Central memory CD8-positive, alpha-beta T cell (primary cell): Measurements from ENCODE around the gene CUEDC1.

Experiments used
- ATAC-seq: fragments of 150-1000 bp; cut with Tn5 transposase; replicated peaks from 2 replicates; pipeline ENCODE4 v1.10.0; 2022; ENCODE audit warnings: mild to moderate bottlenecking, moderate FRiP score, moderate number of reproducible peaks; ENCODE audit not compliant: poor library complexity, severe bottlenecking; ENCODE audit errors: extremely low read depth
- DNase-seq, 2 donors: peaks; one replicate each; pipeline ENCODE4 v3.0.0; 2021; ENCODE audit warnings: low spot score in 2 of 2
- H3K27ac Mint-ChIP-seq: one replicate; pipeline ENCODE4 v1.8.0; 2022; ENCODE audit warnings: low read depth, mild to moderate bottlenecking, moderate library complexity, mixed read lengths
- H3K27me3 Mint-ChIP-seq: one replicate; pipeline ENCODE4 v1.8.0; 2022; ENCODE audit warnings: mixed read lengths
- H3K36me3 Mint-ChIP-seq: one replicate; pipeline ENCODE4 v1.8.0; 2022; ENCODE audit warnings: mild to moderate bottlenecking, moderate library complexity, mixed read lengths; ENCODE audit not compliant: insufficient read depth
- H3K4me1 Mint-ChIP-seq: one replicate; pipeline ENCODE4 v1.8.0; 2022; ENCODE audit warnings: mixed read lengths
- H3K4me3 Mint-ChIP-seq: one replicate; pipeline ENCODE4 v1.8.0; 2022; ENCODE audit warnings: mild to moderate bottlenecking, moderate library complexity, mixed read lengths
- H3K9me3 Mint-ChIP-seq: one replicate; pipeline ENCODE4 v1.8.0; 2022; ENCODE audit warnings: mixed read lengths

CUEDC1 gene

GRCh38 chr17:57993471-57994365, 38.5 kb upstream of the CUEDC1 start:
- Mint-ChIP-seq H3K4me3 (no peak overlapping the region), H3K4me1 (peaks cover 35% of the 10 kb centered on the region), H3K36me3 (peaks cover 12% of the 10 kb centered on the region), H3K9me3 (no peaks in the 10 kb centered on the region), H3K27me3 (no peaks in the 10 kb centered on the region), H3K27ac (peak overlapping the region; percentile 7)
- ATAC-seq (no peak), DNase-seq (no peak)

- no peak overlapping the region for H3K27ac Mint-ChIP-seq
These were observed 36.3 kb upstream of the CUEDC1 start for GRCh38 chr17:57991537-57991936.

DNA sequence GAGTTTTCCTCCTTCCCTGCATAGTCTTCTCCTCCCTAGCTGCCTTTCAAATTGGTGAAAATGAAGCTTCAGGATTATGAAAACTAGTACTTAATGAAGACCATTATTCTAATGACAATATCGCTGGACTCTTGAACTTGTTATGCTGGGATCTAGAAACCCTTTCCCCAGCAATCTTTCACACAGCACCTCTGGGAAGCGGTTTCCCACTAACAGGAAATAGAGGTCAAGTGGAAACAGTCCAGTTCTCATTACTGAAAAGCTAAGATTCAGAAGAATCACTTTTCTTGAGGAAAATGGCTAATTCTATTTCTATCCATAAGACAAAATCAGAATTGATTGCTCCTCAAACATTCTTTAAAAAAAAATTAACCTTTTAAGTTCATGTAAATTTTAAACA, 34.8 kb upstream of the CUEDC1 start:
- Mint-ChIP-seq H3K4me1 (peaks cover 48% of the 10 kb centered on the region), H3K4me3 (peak overlapping the region; percentile 91), H3K36me3 (peaks cover 23% of the 10 kb centered on the region), H3K27ac (peak overlapping the region; percentile 92), H3K27me3 (no peaks in the 10 kb centered on the region), H3K9me3 (no peaks in the 10 kb centered on the region)
- DNase-seq (no peak), ATAC-seq (no peak)

More at GRCh38 chr17:57991537-57991936, 36.3 kb upstream of the CUEDC1 start:
- DNase-seq (no peak), ATAC-seq (no peak)
- Mint-ChIP-seq H3K4me1 (peaks cover 48% of the 10 kb centered on the region), H3K36me3 (peaks cover 22% of the 10 kb centered on the region), H3K4me3 (no peak overlapping the region), H3K9me3 (no peaks in the 10 kb centered on the region), H3K27me3 (no peaks in the 10 kb centered on the region)

GRCh38 chr17:57988301-57989250, 33.4 kb upstream of the CUEDC1 start:
- Mint-ChIP-seq H3K4me1 (peaks cover 58% of the 10 kb centered on the region), H3K9me3 (no peaks in the 10 kb centered on the region), H3K27me3 (no peaks in the 10 kb centered on the region), H3K36me3 (peaks cover 24% of the 10 kb centered on the region), H3K4me3 (peak overlapping the region; percentile 91), H3K27ac (peak overlapping the region; percentile 92)
- ATAC-seq (peak; percentile 66), DNase-seq (peak in 1 of 2 donors; percentile 57)

GRCh38 chr17:57987581-57988300, 32.5 kb upstream of the CUEDC1 start, which contains the start of gene VEZF1:
TSS of gene VEZF1 (minus strand) at chr17:57988254. CDS start at chr17:57988111, 143 bp downstream.
- ATAC-seq (peak; percentile 73), DNase-seq (peak in 1 of 2 donors; percentile 56)
- Mint-ChIP-seq H3K36me3 (peaks cover 24% of the 10 kb centered on the region), H3K9me3 (no peaks in the 10 kb centered on the region), H3K4me3 (peak within 1 kb of the TSS; percentile 91), H3K27ac (peak within 1 kb of the TSS; percentile 92), H3K27me3 (no peaks in the 10 kb centered on the region), H3K4me1 (peaks cover 64% of the 10 kb centered on the region)

DNA sequence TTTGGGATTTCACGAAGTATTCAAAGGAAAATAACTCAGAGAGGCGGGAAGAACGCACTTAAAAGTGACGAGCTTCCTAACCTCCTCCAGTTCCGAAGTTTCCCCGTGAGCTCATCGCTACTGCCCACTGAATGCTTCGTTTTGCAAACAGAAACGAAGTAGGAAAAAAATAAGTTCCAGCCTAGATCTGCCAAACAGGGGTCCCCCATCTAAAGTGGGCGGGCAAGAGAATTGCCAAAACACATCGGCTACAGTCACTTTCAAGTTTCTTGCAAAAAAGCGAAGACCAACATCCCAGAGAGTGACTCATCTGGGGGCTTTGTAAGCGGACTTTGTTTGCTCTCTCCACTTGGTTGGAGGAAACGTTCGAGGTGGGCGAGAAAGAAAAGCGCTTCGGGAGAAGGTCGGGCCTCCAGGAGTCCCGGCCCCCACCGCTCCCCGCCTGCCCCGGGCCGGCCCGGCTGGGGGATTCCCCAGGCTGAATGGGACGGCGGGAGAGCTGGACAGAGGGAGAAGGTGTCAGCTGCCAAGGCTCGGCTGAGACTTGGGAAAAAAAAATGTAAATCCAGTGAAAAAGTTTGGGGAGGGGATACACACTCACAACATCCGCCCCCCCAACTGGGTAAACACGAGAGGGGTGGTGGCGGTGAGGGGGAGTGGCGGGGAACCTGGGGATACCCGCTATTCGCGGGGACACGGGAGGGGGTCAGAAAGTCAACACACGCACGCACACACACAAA, 31.8 kb upstream of the CUEDC1 start:
- no peak for ATAC-seq
- no peaks in the 10 kb centered on the region for H3K9me3 Mint-ChIP-seq
- H3K4me1 Mint-ChIP-seq, result peaks cover 64% of the 10 kb centered on the region
- H3K36me3 Mint-ChIP-seq, result peaks cover 25% of the 10 kb centered on the region
- H3K4me3 Mint-ChIP-seq, result peak overlapping the region; percentile 91
- H3K27me3 Mint-ChIP-seq, result no peaks in the 10 kb centered on the region
- no peak for DNase-seq
- H3K27ac Mint-ChIP-seq, result peak overlapping the region; percentile 92

DNA sequence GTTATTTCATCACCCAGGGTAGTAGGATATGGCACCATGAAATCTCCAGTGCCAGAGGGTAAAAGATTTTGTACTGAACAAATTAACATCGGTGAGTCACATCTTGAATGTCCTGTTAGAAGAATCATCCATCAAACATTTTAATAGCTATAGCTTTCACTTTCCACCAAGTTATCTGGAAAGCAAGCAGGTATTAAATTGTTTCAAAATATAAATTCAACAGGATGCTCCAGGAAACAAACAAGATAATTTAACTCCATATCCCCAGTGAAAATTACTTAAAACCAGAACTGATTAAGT, 30.4 kb upstream of the CUEDC1 start:
- no peaks in the 10 kb centered on the region for H3K27me3 Mint-ChIP-seq
- no peaks in the 10 kb centered on the region for H3K9me3 Mint-ChIP-seq
- no peak overlapping the region for H3K27ac Mint-ChIP-seq
- H3K36me3 Mint-ChIP-seq, result peaks cover 30% of the 10 kb centered on the region
- DNase-seq (no peak), ATAC-seq (no peak)
- peak overlapping the region; percentile 42 for H3K4me3 Mint-ChIP-seq
- peaks cover 74% of the 10 kb centered on the region for H3K4me1 Mint-ChIP-seq

- no peak for ATAC-seq
- DNase-seq, result no peak
- H3K27me3 Mint-ChIP-seq, result no peaks in the 10 kb centered on the region
- peaks cover 35% of the 10 kb centered on the region for H3K36me3 Mint-ChIP-seq
- no peaks in the 10 kb centered on the region for H3K9me3 Mint-ChIP-seq
- H3K27ac Mint-ChIP-seq, result no peak overlapping the region
- H3K4me3 Mint-ChIP-seq, result peak overlapping the region; percentile 42
- H3K4me1 Mint-ChIP-seq, result peaks cover 78% of the 10 kb centered on the region
These were observed 29.9 kb upstream of the CUEDC1 start for GRCh38 chr17:57984936-57985674.

GRCh38 chr17:57984261-57984890, 29.2 kb upstream of the CUEDC1 start:
- Mint-ChIP-seq H3K27ac (no peak overlapping the region), H3K36me3 (peaks cover 42% of the 10 kb centered on the region), H3K4me1 (peaks cover 71% of the 10 kb centered on the region), H3K4me3 (peak overlapping the region; percentile 42), H3K27me3 (no peaks in the 10 kb centered on the region), H3K9me3 (no peaks in the 10 kb centered on the region)
- DNase-seq, result no peak
- no peak for ATAC-seq

DNA sequence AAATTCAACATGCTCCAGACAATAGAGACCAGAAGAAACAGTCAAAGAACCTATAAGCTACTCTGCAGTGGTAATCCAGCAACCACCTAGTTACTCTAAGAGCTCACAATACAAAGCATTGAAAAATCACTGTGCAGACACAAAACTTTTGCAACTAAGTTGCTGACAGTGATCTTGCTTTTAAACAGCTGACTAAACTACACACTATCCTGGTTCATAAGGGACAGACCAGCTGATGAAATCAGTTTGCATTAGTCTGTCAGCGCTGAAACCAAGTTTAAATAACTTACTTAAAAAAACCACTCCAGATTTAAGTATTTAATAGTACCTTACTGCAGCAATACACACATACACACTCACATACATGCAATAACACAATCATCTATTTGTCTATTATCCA, 28.2 kb upstream of the CUEDC1 start:
- ATAC-seq, result no peak
- no peak overlapping the region for H3K27ac Mint-ChIP-seq
- H3K4me1 Mint-ChIP-seq, result peaks cover 71% of the 10 kb centered on the region
- no peaks in the 10 kb centered on the region for H3K27me3 Mint-ChIP-seq
- H3K9me3 Mint-ChIP-seq, result no peaks in the 10 kb centered on the region
- peak overlapping the region; percentile 42 for H3K4me3 Mint-ChIP-seq
- H3K36me3 Mint-ChIP-seq, result peaks cover 45% of the 10 kb centered on the region
- no peak for DNase-seq
